ENCODE data around the gene KRT26.

- TF ChIP-seq, protein P1, sequence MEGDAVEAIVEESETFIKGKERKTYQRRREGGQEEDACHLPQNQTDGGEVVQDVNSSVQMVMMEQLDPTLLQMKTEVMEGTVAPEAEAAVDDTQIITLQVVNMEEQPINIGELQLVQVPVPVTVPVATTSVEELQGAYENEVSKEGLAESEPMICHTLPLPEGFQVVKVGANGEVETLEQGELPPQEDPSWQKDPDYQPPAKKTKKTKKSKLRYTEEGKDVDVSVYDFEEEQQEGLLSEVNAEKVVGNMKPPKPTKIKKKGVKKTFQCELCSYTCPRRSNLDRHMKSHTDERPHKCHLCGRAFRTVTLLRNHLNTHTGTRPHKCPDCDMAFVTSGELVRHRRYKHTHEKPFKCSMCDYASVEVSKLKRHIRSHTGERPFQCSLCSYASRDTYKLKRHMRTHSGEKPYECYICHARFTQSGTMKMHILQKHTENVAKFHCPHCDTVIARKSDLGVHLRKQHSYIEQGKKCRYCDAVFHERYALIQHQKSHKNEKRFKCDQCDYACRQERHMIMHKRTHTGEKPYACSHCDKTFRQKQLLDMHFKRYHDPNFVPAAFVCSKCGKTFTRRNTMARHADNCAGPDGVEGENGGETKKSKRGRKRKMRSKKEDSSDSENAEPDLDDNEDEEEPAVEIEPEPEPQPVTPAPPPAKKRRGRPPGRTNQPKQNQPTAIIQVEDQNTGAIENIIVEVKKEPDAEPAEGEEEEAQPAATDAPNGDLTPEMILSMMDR (IDR thresholded peaks at IDR 0.05): no peak
- TF ChIP-seq POLR2A (IDR thresholded peaks at IDR 0.05): no peak
Measured at GRCh38 chr17:40818343-40818732, 46.3 kb upstream of the KRT26 start.

All from uterus (tissue), 2 donors.